Measurements from ENCODE around the gene CCDC127.
"Not testable (repeated sequence)": the region's sequence is repeated elsewhere in the genome, so short reads cannot be mapped to it uniquely, and the experiment has no call there.

Gene CCDC127

DNA sequence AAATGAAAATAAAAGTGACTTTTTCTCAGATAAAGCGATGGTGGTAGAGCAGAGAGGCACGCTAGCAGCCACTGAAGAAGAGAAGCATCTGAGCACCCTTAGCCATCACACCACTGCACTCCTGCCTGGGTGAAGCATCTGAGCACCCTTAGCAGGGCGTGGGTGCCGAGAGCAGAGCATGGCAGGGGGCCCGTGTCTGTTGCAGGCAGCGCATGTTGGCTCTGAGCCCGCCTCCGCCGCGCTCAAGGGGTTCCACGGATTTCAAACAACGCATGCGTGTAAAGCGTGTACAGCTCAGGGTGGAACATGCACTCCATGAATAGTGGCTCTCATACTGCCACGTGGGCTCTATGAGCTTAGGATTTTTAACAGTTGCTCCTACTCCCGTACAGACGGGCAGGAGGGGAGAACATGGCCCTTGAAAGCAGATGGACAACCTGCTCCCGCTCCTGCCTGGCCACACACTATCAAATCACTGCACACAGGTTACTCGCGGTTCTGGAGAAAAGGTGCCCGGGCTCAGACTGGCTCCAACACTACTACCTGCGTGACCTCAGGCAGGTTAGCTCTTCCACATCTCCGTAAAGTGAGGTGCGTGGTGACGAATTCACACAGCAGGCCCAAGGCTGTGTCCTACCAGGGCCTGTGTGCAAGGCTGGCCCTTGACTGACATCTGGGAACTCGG, 14.6 kb downstream of the CCDC127 start:
- no peak for DNase-seq

DNA sequence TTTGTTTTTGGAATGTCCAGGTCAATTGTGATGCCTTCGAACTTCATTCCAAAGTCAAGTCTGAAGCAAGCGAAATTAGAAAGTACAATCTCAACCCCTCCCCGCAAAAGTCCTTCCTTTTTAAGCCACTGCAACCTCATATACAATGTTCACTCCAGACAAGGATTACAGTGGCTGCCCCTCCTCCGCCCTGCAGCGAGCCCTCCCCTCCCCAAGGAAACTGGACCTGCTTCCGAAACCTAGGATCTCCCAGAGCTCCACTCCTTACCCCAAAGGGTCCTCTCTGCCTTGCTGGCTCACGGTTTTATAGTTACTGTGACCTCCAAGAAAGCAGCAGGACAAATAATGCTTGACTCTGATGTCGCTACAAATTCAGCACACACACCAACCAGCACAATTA, 16.3 kb downstream of the CCDC127 start:
- DNase-seq = peak in 1 of 2 experiments; percentile 56

DNA sequence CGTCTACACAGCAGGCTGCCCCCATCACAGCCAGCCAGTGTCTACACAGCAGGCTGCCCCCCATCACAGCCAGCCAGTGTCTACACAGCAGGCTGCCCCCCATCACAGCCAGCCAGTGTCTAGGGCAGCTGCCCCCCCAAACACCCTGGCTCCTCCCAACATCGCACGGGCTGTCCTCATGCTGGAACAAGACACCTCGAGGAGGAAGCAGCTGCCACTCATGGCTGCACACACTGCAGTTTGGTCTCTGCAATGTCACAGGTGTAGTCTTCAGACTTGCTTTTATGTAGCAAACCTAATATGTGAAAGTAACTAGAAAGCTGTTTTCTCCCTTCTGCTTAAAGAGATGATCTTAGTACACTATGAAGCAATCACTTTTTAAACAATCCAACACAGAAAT, 17.0 kb downstream of the CCDC127 start:
- peak; percentile 22 to 39 for DNase-seq

DNA sequence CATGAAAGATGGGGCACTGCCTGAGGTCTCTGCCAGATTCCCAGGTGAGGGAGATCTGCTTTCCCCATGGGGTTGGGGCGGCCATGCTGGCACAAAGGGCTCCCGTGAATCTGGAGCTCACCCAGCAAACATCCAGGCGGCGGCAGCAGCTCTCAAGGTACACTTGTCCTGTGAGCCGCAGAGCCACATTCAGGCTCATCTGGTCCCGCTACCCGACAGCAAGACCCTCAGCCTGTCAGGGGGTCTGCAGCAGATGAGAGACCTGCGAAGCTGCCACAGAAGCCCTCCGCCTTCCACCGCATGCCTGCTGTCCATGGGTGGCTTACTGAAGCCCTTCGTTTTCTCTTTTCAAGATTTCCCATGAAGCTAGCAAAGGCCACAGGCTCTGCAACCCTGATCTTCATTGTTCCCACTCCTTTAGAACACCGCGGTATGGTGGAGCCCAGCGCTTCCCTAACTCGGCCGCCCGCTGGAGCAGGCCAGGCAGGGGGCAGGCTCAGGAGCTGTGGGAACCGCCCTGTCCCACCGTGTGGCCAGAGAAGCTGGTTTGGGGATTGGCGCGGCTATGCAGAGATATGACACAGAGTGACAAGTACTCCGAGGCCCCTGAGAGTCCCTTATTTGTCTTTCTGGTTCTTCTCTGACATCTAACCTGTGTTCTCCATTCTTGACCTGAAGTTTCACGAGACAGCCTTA, 17.9 kb downstream of the CCDC127 start:
- DNase-seq = no peak

DNA sequence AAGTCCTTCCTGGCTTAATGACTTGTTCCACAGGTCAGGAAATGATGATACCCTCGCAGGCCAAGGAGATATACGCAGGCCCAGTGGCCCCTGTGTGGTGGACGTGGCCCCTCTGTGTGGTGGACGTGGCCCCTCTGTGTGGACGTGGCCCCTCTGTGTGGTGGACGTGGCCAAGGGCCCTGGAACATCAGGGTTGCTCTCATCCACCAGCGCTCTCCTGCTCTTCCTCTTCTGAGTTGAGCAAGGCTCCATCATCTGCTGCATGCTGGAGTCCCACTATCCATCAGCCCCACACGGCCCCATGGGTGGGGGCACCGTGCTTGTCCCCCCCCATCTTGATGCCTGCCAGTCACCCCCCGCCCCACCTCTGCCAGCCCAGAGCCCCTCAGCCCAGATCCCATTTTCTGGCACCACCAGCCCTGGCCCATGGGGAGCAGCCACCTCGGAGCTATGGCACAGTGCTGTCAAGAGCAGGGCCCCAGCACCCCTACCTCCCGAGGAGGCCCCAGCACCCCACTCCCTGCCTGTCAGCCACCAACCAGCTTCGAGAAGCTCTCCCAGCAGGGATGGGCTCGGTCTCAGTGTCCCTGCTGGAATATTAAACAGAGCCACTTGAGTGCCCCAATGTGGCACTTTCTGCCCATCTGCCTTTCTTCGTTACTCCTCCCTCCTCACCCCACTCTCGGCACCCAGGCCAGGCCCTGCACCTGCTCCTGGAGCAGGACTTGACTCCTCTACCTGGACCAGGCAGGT, 18.6 kb downstream of the CCDC127 start:
- no peak for DNase-seq

DNA sequence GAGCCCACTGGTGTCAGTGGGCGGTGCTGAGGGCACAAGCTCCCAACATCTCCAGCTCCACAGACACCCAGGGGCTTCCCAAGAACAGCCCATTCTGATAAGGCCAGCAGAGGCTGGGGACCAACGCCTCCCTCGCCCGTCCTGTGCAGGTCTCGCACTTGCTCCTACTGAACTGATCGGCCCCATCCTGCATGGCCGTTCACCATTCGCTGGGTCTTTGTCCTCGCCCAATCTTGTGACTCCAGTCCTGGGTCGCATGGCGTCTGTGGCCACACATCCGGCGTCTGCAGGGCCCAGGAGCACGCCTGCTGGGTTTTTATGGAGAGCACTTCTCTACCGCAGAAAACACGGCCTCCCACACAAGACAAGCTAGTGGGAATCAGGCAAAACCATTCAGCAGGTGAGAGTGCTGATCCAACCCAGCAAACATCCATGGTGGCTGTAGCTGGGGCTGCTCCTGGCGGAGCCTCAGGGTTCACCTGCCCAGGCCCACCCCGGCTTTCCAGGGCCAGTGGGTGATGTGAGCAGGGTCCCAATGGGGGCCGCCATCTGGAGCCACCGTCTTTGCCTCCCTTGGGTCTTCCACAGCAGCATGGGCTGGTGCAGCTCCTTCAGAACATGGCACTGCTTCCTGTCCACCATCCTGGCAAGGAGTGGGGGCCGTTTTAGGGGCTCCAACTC, 19.3 kb downstream of the CCDC127 start:
- DNase-seq = no peak

DNA sequence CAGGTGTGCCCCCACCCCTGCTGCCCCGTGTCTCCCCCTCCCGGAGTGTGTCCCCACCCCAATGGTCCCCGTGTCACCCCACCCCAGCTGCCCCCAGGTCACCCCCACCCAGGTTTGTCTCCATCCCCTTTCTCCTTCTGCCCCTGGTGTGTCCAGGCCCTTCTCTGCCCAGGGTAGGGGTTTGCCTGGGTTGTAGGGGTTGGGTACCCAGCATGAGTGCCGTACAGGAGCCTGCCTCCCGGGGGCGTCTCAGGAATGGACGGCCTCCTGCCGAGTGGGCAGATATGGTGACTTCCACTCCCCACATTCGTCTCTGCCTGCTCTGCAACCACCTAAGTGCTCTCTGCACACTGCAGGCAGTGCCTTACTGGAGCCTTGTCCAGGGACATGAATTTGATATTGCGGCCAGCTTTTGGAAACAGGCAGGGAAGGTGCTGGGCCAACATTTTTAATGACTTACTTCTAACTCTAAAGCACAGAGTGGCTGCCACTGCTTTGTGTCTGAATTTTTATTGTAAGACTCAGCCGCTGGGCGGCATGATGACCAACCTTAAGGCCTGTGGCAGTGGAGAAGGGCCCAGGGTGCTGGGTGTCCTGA, 20.0 kb downstream of the CCDC127 start:
- DNase-seq = no peak

DNA sequence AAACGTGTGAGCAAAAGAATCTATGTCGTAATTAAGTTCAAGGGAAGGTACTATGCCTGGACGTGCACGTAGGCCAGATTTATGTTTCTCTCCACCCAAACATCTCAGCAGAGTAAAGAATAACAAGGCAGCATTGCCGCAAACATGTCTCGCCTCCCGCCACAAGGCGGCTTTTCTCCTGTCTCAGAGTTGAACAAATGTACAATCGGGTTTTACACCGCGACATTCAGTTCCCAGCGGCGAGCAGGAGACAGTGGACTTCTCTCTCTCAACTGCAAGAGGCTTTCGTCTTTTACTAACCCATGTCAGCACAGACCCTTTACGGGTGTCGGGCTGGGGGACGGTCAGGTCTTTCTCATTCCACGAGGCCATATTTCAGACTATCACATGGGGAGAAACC, 20.9 kb downstream of the CCDC127 start:
- DNase-seq = not testable (repeated sequence)

DNA sequence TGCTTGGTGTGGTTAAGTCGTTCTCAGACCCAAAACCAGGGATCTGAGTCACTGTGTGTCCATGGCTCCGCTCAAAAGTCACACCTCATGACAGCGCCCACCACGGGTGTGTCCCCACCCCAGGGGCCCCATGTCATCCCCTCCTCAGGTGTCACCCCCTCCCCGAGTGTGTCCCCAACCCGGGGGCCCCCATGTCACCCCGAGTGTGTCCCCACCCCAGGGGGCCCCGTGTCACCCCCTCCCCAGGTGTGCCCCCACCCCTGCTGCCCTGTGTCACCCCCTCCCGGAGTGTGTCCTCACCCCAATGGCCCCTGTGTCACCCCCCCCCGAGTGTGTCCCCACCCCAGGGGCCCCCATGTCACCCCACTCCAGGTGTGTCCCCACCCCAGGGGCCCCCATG, 21.6 kb downstream of the CCDC127 start:
- DNase-seq = no peak

DNA sequence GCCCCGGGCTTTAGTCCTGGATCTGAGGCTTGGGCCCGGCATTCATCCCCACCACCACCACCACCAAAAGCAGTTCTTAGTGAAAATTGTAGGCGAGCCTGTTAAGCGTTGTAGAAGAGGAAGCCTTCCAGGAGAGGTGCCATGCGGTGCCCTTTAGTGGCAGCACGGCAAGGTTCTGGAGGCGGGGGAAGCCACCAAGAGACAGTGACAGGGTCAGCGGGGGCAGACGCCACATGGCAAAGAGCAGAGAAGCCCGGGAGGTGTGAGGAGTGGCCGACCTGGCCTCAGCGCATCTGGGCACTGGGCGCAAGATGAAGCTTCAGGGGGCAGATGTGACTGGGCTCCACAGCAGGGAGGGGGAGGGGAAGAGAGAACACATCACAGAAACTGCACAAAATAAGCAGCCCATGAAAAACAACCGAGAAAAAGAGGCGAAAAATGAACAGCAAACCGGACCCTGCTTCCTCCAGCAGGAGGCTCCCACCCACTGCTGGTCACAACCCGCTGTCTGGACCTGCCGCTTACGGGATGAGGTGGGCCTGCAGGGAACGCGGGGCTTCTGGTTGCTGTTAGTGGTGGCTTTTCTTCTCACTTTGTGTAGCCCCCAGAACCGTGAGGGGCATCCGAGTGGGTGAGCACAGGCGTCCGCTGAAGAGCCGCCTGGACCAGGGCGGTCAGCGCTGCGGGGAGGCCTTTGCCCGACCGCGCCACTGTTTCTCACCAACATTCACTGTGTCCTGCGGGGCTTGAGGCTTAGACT, 22.4 kb downstream of the CCDC127 start:
- no peak for DNase-seq

DNA sequence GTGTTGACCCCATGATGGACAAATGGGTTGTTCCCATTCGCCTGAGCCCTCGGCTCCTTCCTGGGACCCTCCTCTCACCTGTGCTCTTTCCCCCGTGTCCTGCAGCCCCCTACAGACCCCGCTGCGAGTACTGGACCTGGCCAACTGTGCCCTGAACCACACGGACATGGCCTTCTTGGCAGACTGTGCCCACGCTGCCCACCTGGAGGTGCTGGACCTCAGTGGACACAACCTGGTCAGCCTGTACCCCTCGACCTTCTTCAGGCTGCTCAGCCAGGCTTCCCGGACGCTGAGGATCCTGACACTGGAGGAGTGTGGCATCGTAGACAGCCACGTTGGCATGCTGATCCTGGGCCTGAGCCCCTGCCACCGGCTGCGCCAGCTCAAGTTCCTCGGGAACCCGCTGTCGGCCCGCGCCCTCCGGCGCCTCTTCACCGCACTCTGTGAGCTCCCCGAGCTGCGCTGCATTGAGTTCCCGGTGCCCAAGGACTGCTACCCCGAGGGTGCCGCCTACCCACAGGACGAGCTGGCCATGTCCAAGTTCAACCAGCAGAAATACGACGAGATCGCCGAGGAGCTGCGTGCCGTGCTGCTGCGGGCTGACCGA, 23.2 kb downstream of the CCDC127 start:
- no peak for DNase-seq

DNA sequence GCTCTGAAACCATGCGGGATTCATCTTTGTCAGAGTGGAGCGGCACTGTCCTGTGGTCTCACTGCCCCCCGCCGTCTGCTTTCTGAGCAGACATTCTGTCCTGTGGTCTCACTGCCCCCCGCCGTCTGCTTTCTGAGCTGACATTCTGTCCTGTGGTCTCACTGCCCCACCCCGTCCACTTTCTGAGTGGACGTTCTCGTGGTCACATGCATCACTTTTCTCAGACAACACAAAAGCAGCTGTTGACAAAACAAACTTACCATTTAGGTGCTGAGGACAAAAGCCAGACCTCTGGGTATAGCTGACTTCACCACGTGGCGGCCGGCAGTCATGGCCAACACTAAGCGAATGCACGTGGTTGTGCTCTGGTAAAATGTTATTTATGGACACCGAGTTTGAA, 23.9 kb downstream of the CCDC127 start:
- no peak for DNase-seq

DNA sequence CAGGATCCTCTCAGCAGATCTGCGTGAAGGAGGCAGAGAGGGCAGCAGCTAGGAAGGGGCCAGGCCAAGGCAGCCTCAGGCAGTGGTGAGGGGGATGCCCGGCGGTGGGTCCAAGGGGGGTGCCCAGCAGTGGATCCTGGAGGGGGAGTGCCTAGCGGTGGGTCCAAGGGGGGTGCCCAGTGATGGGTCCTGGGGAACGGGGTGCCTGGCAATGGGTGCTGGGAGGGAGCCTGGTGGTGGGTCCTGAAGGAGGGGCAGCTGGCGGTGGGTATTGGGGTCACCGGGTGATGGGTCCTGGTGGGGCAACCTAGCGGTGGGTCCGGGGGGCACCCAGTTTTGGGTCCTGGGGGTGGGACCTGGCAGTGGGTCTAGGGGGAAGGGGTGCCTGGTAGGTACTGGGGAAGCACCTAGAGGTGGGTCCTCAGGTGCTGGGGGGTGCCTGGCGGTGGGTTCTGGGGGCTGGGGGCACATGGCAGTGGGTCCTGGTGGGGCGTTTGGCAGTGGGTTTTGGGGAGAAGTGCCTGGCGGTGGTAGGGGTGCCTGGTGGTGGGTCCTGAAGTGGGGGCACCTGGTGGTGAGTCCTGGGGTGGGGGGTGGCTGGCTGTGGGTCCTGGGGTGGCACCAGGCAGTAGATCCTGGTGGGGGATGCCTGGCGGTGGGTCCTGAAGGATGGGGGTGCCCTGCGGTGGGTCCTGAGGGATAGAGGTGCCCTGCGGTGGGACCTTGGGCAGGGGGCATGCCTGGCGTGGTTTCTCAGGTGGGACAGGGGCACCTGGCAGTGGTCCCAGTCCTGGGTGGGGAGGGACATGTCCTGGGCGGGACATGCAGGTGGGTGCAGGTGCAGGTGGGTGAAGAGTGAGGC, 24.8 kb downstream of the CCDC127 start:
- DNase-seq = no peak

DNA sequence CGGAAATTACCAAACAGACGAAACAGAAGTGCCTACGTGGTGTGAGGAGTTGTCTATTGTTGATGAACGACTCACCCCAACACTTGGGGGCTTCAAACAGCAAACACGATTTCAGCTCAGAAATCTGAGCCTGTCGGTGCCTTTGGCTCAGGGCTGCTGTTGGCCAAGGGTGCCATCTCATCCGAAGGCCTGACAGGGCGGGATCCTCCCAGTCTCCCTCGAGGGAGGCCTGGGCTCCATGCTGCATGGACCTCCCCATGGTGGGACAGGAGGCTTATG, 25.3 kb downstream of the CCDC127 start:
- DNase-seq = no peak

DNA sequence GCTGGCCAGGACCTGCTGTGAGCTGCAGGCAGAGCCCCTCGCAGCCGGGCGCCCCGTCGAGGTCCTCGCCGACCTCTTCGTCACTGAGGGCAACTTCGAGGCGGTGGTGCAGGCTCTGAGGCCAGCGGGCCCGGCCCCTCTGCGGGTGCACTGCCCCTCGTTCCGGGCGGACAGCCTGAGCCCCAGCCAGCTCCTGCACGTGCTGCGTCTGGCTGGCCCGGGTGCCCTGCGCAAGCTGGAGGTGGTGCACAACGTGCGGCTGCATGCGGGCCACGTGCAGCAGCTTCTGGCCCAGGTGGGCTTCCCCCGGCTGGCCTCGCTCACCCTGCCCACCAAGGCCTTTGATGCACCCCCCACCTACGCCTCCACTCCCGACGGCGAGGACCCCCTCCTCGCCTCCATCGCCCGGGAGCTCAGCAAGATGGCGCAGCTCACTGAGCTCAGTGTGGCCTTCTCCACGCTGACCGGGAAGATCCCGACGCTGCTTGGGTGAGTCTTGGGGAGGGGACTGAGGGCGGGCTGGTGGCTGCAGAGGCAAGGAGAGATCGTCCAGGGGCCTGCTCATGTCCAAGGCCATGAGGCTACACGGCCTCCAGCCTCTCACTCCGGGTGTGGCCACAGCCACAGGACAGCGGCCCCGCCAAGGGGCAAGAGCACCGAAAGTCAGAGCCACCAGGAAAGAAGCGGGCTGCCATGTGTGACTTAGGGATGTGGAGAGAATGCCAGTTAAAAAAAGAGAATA, 25.8 kb downstream of the CCDC127 start:
- DNase-seq = no peak

DNA sequence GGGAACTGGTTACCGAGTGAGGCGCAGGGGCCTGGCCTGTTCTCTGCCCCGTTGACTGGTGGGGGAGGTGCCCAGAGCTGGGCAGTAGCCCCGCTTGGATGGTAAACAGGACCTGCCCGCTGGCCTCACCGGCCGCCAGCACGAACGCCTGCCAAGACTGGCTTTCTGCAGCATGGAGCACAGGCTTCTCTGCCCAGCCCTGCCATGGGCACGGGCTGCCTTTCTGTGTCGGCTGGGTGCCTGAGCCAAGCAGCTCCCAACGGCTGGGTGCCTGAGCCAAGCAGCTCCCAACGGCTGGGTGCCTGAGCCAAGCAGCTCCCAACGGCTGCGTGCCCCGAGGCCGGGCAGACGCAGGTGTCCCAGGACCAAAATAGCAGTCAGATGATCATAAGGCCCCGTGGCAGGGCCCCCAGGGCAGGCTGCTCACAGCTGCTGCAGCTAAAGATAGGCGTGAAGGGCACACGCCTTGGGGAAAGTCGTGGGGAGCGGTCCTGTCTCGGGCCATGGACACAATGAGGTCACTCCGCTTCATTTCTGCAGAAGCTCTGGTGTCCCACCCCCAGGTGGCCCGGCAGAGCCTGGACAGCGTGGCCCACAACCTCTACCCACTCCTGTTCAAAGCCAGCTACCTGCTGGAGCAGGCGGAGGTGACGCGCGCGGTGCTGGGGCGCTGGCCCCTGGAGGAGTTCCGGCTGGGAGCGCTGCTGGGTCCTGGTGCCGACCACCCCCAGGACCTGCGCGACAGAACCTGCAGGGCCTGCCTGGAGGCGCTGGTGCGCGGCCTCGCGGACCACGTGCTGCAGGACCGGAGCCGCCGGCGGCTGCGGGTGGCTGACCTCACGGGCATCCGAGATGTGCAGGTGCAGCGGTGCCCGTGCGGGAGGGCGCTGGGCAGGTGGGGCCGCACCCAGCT, 26.7 kb downstream of the CCDC127 start, which contains the start of gene LRRC14B:
Gene LRRC14B, plus strand, starts transcription at position 460 of the 913 bp plus-strand sequence. Its CDS starts 44 bp downstream, at position 504.
- DNase-seq = peak; percentile 65 to 79

DNA sequence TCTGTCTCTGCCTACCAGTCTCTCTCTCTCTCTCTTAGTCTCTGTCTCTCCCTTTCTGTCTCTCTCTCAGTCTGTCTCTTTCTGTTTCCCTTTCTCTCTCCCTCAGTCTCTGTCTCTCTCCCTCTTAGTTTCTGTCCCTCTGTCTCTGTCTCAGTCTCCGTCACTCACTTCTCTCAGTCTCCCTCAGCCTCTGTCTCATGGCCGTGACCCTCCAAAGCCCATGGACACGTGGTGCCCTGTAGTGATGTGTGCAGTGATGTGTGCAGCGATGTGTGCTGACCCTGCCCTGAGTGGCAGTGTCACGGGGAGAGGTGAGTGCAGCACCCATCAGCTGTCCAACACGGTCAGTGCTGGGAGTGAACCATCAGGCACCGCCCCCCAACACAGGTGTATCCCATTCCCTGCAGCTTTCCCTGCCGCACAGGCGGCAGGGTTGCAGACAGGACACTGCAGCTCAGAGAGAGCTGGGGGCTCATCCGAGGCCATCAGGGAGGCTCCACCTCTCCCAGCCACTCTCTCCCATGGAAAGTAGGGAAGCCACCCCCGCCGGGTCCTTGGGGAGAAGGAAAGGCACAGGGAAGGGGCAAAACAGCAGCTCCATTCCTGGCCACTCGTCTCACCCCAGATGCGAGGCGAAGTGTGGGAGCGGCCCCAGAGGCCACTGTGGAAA, 27.5 kb downstream of the CCDC127 start:
- DNase-seq = peak; percentile 27 to 73

DNA sequence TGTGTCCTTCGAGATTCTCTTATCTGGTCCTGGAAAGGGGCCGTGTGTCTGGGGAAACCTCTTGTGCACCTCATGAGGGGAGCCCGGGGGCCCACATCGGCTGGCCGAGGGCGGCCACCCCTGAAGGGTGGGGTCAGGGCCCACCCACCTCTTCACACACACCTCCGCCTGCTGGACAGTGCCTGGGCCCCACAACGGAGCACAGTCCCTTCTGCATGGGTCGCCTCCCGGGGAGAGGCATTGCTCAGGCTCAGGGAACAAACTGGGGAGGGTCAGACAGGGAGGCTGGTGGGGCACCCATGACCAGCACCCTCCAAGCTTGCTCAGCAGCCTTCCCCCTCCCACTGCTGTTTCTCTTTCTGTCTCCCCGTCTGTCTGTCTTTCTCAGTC, 28.0 kb downstream of the CCDC127 start:
- no peak for DNase-seq

Measured in NCI-H526 (cell line).